Liver (tissue), 9 donors: Measurements from ENCODE around the gene JMJD4. TPM values are rescaled to one million over a fixed set of nuclear protein-coding genes. Genes with fewer than 3 reads are reported as not detected.

Experiments used
- DNase-seq: peaks from one replicate; pipeline ENCODE4 v3.0.0-alpha.2; 2017; ENCODE audit warnings: low spot score
- H3K27ac ChIP-seq, 2 donors: one replicate each; pipeline ENCODE4 v1.7.0; 2013; ENCODE audit warnings: inconsistent platforms in 2 of 2, low read length in 2 of 2, control low read depth in 1 of 2, low read depth in 1 of 2, mild to moderate bottlenecking in 1 of 2
- H3K27me3 ChIP-seq, 4 donors: one replicate each; pipeline versions ENCODE4 v1.6.1 to v1.7.0; 2013; ENCODE audit warnings: low read length in 3 of 4, inconsistent platforms in 1 of 4, mild to moderate bottlenecking in 1 of 4, moderate library complexity in 1 of 4; ENCODE audit not compliant: control insufficient read depth in 4 of 4, insufficient read depth in 4 of 4
- H3K36me3 ChIP-seq, 4 donors: one replicate each; pipeline versions ENCODE4 v1.6.1 to v1.7.0; 2013; ENCODE audit warnings: low read length in 3 of 4, mild to moderate bottlenecking in 3 of 4, low read depth in 1 of 4, moderate library complexity in 1 of 4; ENCODE audit not compliant: control insufficient read depth in 4 of 4, insufficient read depth in 3 of 4
- H3K4me1 ChIP-seq, 4 donors: one replicate each; pipeline versions ENCODE4 v1.6.1 to v1.7.0; 2013; ENCODE audit warnings: low read length in 3 of 4, mild to moderate bottlenecking in 3 of 4, moderate library complexity in 1 of 4; ENCODE audit not compliant: control insufficient read depth in 4 of 4, insufficient read depth in 4 of 4
- H3K4me3 ChIP-seq, 3 donors: one replicate each; pipeline versions ENCODE4 v1.6.1 to v1.7.0; 2013; ENCODE audit warnings: low read length in 3 of 3, control low read depth in 1 of 3, low read depth in 1 of 3, mild to moderate bottlenecking in 1 of 3
- H3K9ac ChIP-seq, 2 donors: one replicate each; pipeline ENCODE4 v1.7.0; 2013; ENCODE audit warnings: low read length in 2 of 2, mild to moderate bottlenecking in 2 of 2, moderate library complexity in 2 of 2, control low read depth in 1 of 2, low read depth in 1 of 2
- H3K9me3 ChIP-seq, 4 donors: one replicate each; pipeline versions ENCODE4 v1.6.1 to v1.7.0; 2013; ENCODE audit warnings: low read length in 3 of 4; ENCODE audit not compliant: control insufficient read depth in 4 of 4
- EGR1 ChIP-seq, 2 donors: IDR thresholded peaks; 2 replicates each; pipeline ENCODE4 v1.6.1; 2016 to 2018; ENCODE audit warnings: antibody characterized with exemption in 2 of 2, low read depth in 2 of 2
- FOXA1 ChIP-seq: IDR thresholded peaks from 2 replicates; pipeline ENCODE4 v1.6.1; 2016; ENCODE audit warnings: antibody characterized with exemption
- GABPA ChIP-seq, 2 donors: IDR thresholded peaks in 1 of 2; conservative IDR thresholded peaks in 1 of 2; 2 replicates each; pipeline ENCODE4 v1.6.1; 2016; ENCODE audit warnings: antibody characterized with exemption in 2 of 2, mild to moderate bottlenecking in 1 of 2, moderate library complexity in 1 of 2
- HNF4A ChIP-seq, 2 donors: conservative IDR thresholded peaks; 2 replicates each; pipeline ENCODE4 v1.6.1; 2016; ENCODE audit warnings: antibody characterized with exemption in 2 of 2, mild to moderate bottlenecking in 2 of 2
- HNF4G ChIP-seq: IDR thresholded peaks from 2 replicates; pipeline ENCODE4 v1.6.1; 2016; ENCODE audit warnings: antibody characterized with exemption
- JUND ChIP-seq, 2 donors: IDR thresholded peaks; 2 replicates each; pipeline ENCODE4 v1.6.1; 2016; ENCODE audit warnings: antibody characterized with exemption in 2 of 2
- RAD21 ChIP-seq, 2 donors: IDR thresholded peaks; 2 replicates each; pipeline ENCODE4 v1.6.1; 2016; ENCODE audit warnings: antibody characterized with exemption in 2 of 2, mild to moderate bottlenecking in 2 of 2
- RXRA ChIP-seq, 2 donors: IDR thresholded peaks; 2 replicates each; pipeline ENCODE4 v1.6.1; 2017 to 2018; ENCODE audit warnings: antibody characterized with exemption in 2 of 2, mild to moderate bottlenecking in 1 of 2
- SP1 ChIP-seq: IDR thresholded peaks from 2 replicates; pipeline ENCODE4 v1.6.1; 2018; ENCODE audit warnings: antibody characterized with exemption, mild to moderate bottlenecking
- TAF1 ChIP-seq: conservative IDR thresholded peaks from 2 replicates; pipeline ENCODE4 v1.6.1; 2016; ENCODE audit warnings: antibody characterized with exemption, mild to moderate bottlenecking
- YY1 ChIP-seq: IDR thresholded peaks from 2 replicates; pipeline ENCODE4 v1.6.1; 2016; ENCODE audit warnings: antibody characterized with exemption, mild to moderate bottlenecking
- WGBS: extraction: QIAGEN DNeasy Blood & Tissue Kit; methylation state at CpG from one replicate; pipeline ENCODE4 v1.1.7; 2013; 5-methylcytosine and 5-hydroxymethylcytosine counted together
- polyA plus RNA-seq, 2 donors: library from polyadenylated mRNA; stranded (reverse) in 1 of 2; unstranded in 1 of 2; fragments of 200-250 nt in 1 of 2; fragments of >200 nt in 1 of 2; fragmentation: Nextera tagmentation in 1 of 2; extraction: Ambion mirVana in 1 of 2; gene quantifications; one replicate each; pipeline versions ENCODE4 v1.2.1 to v1.2.3, GENCODE V29; 2013 to 2015
- total RNA-seq, 2 donors: library from RNA; depleted of rRNA; stranded (reverse); fragments of >200 nt; gene quantifications; one replicate each; pipeline ENCODE4 v1.2.3, GENCODE V29; 2014
- TF ChIP-seq, protein P1 (sequence below): fragments of 150-350 bp; IDR thresholded peaks from 2 replicates; pipeline ENCODE4 v1.5.1; 2017; ENCODE audit warnings: improper control_type of control experiment, low read depth, low read length; ENCODE audit not compliant: missing input control
- TF ChIP-seq, protein P2 (sequence below): IDR thresholded peaks from 2 replicates; pipeline ENCODE4 v1.6.1; 2016; ENCODE audit warnings: antibody characterized with exemption
- TF ChIP-seq, protein P3 (sequence below): IDR thresholded peaks from 2 replicates; pipeline ENCODE4 v1.6.1; 2016; ENCODE audit warnings: antibody characterized with exemption, mild to moderate bottlenecking
- donor health status: healthy.
- donor health status: healthy.
- donor health status: healthy.
- donor health status: healthy.
- donor health status: healthy.

The JMJD4 gene
- total and polyA plus RNA-seq, 4 donors: 12.4 to 22.1 (median 14.1) TPM

DNA sequence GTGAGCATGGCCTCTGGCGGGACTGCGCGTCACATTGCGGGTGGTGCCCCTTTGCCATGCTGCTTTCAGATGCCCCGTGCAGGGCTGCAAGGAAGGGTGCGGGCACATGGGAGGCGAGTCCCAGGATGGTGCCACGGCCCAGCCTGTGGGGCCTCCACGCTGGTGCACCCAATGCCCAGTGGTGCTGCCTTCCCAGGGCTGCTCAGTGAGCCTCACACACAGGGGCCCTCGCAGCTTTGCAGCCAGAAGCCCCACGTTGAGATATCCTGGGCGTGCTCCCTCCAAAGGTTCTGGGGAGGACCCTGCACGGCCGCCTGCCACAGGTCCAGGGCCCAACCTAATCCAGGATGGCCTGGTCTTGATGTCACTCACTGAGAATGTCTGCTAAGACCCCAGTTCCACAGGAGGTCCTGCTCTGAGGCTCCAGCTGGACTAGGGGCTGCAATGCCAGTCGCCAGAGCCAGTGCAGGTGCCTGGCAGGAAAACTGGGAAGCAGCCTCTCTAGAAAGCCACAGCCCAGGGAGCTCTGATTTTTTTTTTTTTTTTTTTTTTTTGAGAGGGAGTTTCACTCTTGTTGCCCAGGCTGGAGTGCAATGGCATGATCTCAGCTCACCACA is 46.3 kb upstream of the JMJD4 start:
- H3K27ac ChIP-seq: no peak overlapping the region
- no peaks in the 10 kb centered on the region for H3K9me3 ChIP-seq
- peaks cover 0 to 19% (median 4%) of the 10 kb centered on the region in 4 donors for H3K36me3 ChIP-seq
- no peak overlapping the region for H3K9ac ChIP-seq
- DNase-seq: no peak
- peaks cover 0 to 1% (median 0%) of the 10 kb centered on the region in 4 donors for H3K4me1 ChIP-seq
- 97% methylated on average over 15 of the region's 15 CpGs for WGBS
- TF ChIP-seq EGR1 (IDR thresholded peaks at IDR 0.05; ENCODE audit: low read depth in 2 of 2): no peak
- TF ChIP-seq JUND (IDR thresholded peaks at IDR 0.05): no peak
- no peak for TF ChIP-seq RXRA (IDR thresholded peaks at IDR 0.05)
- TF ChIP-seq GABPA (IDR thresholded peaks at IDR 0.05 in 1 of 2, conservative IDR thresholded peaks at IDR 0.05 in 1 of 2): no peak
- TF ChIP-seq SP1: no peak
- TF ChIP-seq HNF4G: no peak
- no peak for TF ChIP-seq FOXA1
- TF ChIP-seq HNF4A (conservative IDR thresholded peaks at IDR 0.05): no peak
- TF ChIP-seq, protein P1, sequence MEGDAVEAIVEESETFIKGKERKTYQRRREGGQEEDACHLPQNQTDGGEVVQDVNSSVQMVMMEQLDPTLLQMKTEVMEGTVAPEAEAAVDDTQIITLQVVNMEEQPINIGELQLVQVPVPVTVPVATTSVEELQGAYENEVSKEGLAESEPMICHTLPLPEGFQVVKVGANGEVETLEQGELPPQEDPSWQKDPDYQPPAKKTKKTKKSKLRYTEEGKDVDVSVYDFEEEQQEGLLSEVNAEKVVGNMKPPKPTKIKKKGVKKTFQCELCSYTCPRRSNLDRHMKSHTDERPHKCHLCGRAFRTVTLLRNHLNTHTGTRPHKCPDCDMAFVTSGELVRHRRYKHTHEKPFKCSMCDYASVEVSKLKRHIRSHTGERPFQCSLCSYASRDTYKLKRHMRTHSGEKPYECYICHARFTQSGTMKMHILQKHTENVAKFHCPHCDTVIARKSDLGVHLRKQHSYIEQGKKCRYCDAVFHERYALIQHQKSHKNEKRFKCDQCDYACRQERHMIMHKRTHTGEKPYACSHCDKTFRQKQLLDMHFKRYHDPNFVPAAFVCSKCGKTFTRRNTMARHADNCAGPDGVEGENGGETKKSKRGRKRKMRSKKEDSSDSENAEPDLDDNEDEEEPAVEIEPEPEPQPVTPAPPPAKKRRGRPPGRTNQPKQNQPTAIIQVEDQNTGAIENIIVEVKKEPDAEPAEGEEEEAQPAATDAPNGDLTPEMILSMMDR: no peak
- no peak for TF ChIP-seq YY1
- TF ChIP-seq TAF1: no peak
- TF ChIP-seq, protein P2, sequence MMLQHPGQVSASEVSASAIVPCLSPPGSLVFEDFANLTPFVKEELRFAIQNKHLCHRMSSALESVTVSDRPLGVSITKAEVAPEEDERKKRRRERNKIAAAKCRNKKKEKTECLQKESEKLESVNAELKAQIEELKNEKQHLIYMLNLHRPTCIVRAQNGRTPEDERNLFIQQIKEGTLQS: no peak
- TF ChIP-seq RAD21 (IDR thresholded peaks at IDR 0.05): no peak
- H3K4me3 ChIP-seq: no peak overlapping the region
- H3K27me3 ChIP-seq: no peaks in the 10 kb centered on the region

DNA sequence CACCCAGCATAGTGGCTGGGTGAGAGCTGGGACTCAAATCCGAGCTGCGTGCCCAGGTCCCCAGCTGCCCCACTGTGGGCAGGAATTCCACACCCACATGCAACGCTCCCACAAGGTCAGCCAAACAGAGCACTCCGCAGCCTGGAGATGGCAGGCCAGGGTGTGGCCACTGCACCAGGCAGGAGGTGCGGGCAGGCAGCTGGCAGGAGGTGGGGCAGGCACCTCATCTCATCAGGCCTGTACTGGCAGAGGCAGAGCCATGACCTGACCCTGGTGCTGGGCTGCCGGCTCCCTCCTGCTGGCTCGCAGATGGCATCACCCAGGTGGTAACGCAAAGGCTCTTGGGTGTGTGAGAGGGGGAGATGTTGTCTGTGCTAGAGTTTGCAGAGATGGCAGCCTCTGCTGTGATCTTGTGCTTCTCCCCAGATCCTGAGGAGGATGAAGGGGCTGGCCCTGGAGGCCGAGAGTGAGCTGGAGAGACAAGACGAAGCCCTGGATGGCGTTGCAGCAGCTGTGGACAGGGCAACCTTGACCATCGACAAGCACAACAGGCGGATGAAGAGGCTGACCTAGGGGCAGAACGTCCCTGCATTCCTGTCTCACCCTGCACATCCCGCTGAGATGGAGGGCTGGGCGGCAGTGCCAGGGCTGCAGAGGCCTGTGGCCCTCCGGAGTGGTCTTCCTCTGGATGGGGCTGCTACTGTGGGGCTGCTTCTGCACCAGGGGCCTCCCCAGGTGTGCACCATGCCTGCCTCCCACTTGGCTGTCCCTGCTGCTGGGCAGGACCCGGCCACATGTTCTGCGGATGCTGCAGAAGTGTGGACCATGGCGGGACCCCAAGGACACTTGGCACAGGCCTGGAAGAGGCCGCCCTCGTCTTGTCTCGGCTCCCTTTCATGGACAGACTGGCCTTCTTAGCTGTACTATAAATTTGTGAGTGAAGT is 45.3 kb upstream of the JMJD4 start:
- no peaks in the 10 kb centered on the region for H3K9me3 ChIP-seq
- H3K4me1 ChIP-seq: no peaks in the 10 kb centered on the region
- no peak for TF ChIP-seq SP1
- TF ChIP-seq, protein P3, sequence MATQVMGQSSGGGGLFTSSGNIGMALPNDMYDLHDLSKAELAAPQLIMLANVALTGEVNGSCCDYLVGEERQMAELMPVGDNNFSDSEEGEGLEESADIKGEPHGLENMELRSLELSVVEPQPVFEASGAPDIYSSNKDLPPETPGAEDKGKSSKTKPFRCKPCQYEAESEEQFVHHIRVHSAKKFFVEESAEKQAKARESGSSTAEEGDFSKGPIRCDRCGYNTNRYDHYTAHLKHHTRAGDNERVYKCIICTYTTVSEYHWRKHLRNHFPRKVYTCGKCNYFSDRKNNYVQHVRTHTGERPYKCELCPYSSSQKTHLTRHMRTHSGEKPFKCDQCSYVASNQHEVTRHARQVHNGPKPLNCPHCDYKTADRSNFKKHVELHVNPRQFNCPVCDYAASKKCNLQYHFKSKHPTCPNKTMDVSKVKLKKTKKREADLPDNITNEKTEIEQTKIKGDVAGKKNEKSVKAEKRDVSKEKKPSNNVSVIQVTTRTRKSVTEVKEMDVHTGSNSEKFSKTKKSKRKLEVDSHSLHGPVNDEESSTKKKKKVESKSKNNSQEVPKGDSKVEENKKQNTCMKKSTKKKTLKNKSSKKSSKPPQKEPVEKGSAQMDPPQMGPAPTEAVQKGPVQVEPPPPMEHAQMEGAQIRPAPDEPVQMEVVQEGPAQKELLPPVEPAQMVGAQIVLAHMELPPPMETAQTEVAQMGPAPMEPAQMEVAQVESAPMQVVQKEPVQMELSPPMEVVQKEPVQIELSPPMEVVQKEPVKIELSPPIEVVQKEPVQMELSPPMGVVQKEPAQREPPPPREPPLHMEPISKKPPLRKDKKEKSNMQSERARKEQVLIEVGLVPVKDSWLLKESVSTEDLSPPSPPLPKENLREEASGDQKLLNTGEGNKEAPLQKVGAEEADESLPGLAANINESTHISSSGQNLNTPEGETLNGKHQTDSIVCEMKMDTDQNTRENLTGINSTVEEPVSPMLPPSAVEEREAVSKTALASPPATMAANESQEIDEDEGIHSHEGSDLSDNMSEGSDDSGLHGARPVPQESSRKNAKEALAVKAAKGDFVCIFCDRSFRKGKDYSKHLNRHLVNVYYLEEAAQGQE: no peak
- TF ChIP-seq, protein P2: no peak
- no peak for TF ChIP-seq HNF4G
- no peak for TF ChIP-seq RXRA (IDR thresholded peaks at IDR 0.05)
- no peak for TF ChIP-seq EGR1 (IDR thresholded peaks at IDR 0.05; ENCODE audit: low read depth in 2 of 2)
- no peak overlapping the region for H3K9ac ChIP-seq
- H3K27me3 ChIP-seq: no peaks in the 10 kb centered on the region
- WGBS: 90% methylated on average over 23 of the region's 23 CpGs
- no peak for DNase-seq
- H3K36me3 ChIP-seq: peaks cover 0 to 29% (median 6%) of the 10 kb centered on the region in 4 donors
- H3K4me3 ChIP-seq: no peak overlapping the region
- no peak overlapping the region for H3K27ac ChIP-seq
